OCI-LY1 (cell line): ENCODE results near the gene KICS2.

Source experiments
- EZH2 ChIP-seq: fragments of 200-600 bp; sonication (generic), shearing (Covaris generic); IDR thresholded peaks from 2 replicates; pipeline ENCODE4 v1.8.0; 2017; ENCODE audit warnings: borderline replicate concordance, mixed run types, mild to moderate bottlenecking, antibody characterized with exemption, low read length, moderate library complexity, mixed read lengths
- TF ChIP-seq, protein P1 (sequence below): fragments of 200-600 bp; sonication (generic), shearing (Covaris generic); IDR thresholded peaks from 2 replicates; pipeline ENCODE4 v1.5.1; 2017; ENCODE audit warnings: mild to moderate bottlenecking, antibody characterized with exemption, low read length, moderate library complexity, mixed read lengths

DNA sequence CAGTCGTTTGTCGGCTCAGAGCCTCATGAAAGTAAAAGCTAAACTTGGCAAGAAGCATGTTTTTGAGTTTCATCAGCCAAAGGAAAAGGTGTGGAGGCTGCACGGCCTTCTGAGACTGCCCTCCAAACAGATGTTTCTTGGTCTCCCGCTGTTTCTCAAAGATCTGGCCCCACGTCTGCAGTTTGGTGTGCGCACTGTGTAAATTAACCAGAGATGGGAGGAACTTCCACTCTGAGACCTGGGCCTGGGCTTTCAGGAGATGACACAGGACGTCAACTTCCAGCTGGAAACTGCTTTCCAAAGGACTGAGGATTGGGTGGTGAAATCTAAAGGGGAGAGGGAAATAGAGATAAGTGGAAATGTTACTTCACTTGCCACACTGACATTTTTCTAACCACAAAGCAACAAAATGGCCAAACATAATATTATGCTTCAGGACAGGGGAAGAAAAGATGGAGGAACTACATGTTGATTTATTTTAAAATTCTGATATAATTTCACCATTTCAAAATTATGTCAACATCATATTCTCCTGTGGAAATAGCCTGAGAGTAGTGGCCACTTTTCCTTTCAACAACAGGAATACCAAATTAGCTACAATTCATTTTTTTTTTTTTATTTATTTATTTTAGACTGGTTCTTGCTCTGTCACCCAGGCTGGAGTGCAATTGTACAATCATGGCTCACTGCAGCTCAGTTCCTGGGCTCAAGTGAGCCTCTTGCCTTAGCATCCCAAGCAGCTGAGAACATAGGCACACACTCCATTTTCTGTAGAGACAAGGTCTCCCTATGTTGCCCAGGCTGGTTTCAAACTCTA, 27.6 kb downstream of the KICS2 start:
- TF ChIP-seq, protein P1, sequence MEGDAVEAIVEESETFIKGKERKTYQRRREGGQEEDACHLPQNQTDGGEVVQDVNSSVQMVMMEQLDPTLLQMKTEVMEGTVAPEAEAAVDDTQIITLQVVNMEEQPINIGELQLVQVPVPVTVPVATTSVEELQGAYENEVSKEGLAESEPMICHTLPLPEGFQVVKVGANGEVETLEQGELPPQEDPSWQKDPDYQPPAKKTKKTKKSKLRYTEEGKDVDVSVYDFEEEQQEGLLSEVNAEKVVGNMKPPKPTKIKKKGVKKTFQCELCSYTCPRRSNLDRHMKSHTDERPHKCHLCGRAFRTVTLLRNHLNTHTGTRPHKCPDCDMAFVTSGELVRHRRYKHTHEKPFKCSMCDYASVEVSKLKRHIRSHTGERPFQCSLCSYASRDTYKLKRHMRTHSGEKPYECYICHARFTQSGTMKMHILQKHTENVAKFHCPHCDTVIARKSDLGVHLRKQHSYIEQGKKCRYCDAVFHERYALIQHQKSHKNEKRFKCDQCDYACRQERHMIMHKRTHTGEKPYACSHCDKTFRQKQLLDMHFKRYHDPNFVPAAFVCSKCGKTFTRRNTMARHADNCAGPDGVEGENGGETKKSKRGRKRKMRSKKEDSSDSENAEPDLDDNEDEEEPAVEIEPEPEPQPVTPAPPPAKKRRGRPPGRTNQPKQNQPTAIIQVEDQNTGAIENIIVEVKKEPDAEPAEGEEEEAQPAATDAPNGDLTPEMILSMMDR: no peak
- TF ChIP-seq EZH2: no peak
